Measurements from ENCODE around the gene ACAD11.

Gene ACAD11

DNA sequence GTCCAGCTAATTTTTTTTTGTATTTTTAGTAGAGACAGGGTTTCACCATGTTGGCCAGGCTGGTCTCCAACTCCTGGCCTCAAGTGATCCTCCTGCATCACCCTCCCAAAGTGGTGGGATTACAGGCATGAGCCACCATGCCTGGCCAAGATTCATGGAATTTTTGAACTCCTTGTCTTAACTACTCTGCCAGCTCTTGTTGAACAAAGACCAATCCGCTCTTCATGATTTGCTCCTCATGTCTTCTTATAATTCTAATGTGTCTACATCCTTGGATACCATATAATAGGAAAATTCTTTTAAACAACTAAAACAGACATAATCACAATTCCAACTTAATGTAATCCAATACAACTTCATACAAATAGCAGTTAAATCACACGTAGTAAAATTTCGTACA, 21.8 kb upstream of the ACAD11 start:
- no peak for DNase-seq (ENCODE audit: extremely low spot score)
- ChIA-PET CTCF (interaction anchor here (0.8 to 2.9 kb wide), 3 partner anchors 9 to 31 kb away, joined by 3 to 9 read pairs (median 3); partner anchors contain the start of genes ACAD11 and UBA5), POLR2A (no interaction called here)
- TF ChIP-seq, protein P1, sequence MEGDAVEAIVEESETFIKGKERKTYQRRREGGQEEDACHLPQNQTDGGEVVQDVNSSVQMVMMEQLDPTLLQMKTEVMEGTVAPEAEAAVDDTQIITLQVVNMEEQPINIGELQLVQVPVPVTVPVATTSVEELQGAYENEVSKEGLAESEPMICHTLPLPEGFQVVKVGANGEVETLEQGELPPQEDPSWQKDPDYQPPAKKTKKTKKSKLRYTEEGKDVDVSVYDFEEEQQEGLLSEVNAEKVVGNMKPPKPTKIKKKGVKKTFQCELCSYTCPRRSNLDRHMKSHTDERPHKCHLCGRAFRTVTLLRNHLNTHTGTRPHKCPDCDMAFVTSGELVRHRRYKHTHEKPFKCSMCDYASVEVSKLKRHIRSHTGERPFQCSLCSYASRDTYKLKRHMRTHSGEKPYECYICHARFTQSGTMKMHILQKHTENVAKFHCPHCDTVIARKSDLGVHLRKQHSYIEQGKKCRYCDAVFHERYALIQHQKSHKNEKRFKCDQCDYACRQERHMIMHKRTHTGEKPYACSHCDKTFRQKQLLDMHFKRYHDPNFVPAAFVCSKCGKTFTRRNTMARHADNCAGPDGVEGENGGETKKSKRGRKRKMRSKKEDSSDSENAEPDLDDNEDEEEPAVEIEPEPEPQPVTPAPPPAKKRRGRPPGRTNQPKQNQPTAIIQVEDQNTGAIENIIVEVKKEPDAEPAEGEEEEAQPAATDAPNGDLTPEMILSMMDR (IDR thresholded peaks at IDR 0.05; ENCODE audit: control extremely low read depth, extremely low read depth, low read depth, missing control alignments) = no peak

GRCh38 chr3:132679911-132680310, 20.3 kb upstream of the ACAD11 start:
- no peak for DNase-seq (ENCODE audit: extremely low spot score)
- ChIA-PET POLR2A (no interaction called here), CTCF (interaction anchor here (1.4 kb wide), 1 partner anchor 34 kb away, joined by 5 read pairs; no protein-coding TSS in a partner anchor)
- TF ChIP-seq, protein P1 (IDR thresholded peaks at IDR 0.05; ENCODE audit: control extremely low read depth, extremely low read depth, low read depth, missing control alignments) = no peak

GRCh38 chr3:132675408-132675807, 15.8 kb upstream of the ACAD11 start:
- POLR2A ChIA-PET = no interaction called here
- CTCF ChIA-PET = interaction anchor here (1.0 to 1.5 kb wide), 2 partner anchors 8 to 39 kb away, joined by 3 read pairs; no protein-coding TSS in a partner anchor
- no peak for DNase-seq (ENCODE audit: extremely low spot score)
- TF ChIP-seq, protein P1 (IDR thresholded peaks at IDR 0.05; ENCODE audit: control extremely low read depth, extremely low read depth, low read depth, missing control alignments) = no peak

DNA sequence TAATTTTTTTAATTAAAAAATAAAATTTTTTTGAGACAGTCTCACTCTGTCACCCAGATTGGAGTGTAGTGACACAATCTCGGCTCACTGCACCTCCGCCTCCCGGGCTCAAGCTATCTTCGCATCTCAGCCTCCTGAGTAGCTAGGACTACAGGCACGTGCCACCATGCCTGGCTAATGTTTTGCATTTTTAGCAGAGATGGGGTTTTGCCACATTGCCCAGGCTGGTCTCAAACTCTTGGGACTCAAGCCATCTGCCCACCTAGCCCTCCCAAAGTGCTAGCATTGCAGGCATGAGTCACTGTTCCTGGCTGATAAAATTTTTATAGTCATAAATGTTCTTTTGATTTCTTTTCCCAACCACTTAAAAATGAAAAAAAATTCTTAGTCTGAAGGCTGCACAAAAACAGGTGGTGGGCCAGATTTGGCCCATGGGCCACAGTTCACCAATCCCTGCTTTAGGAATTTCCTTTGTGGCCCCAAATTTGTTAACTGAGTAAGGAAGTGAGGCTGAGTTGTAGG, 9.7 kb upstream of the ACAD11 start:
- DNase-seq (ENCODE audit: extremely low spot score) = no peak
- CTCF ChIA-PET = interaction anchor here (1.0 to 4.2 kb wide), 4 partner anchors 11 to 133 kb away, joined by 3 to 15 read pairs (median 6); no protein-coding TSS in a partner anchor
- TF ChIP-seq, protein P1 (IDR thresholded peaks at IDR 0.05; ENCODE audit: control extremely low read depth, extremely low read depth, low read depth, missing control alignments) = no peak

DNA sequence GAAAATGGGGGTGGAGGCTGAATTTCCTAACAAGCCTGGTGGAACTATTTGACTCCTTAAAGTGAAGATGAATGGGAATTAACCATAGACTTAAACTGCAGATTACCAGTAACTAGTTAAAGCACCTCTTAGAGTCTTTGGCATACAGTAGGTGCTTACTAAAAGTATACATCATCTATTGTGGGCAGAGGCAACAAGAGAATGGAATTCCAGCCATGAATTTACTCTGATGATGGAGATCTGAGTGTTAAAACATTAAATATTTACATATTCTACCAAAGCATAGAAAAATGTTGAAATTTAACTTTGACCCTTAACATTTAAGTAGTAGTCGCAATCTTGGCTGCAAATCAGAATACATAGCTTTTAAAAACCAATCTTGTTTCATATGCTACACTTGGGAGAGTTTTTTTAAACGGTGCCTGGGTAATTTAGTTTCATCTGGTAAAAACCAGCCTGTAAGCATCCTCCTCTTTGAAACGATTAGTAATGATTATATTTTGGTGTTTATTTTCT, 5.7 kb upstream of the ACAD11 start:
- CTCF ChIA-PET = interaction anchor here (1.1 to 3.6 kb wide), 3 partner anchors 11 to 19 kb away, joined by 3 to 11 read pairs (median 3); no protein-coding TSS in a partner anchor
- POLR2A ChIA-PET = no interaction called here
- no peak for DNase-seq (ENCODE audit: extremely low spot score)
- TF ChIP-seq, protein P1 (IDR thresholded peaks at IDR 0.05; ENCODE audit: control extremely low read depth, extremely low read depth, low read depth, missing control alignments) = no peak

More for the DNA sequence above, 9.7 kb upstream of the ACAD11 start:
- POLR2A ChIA-PET = no interaction called here

DNA sequence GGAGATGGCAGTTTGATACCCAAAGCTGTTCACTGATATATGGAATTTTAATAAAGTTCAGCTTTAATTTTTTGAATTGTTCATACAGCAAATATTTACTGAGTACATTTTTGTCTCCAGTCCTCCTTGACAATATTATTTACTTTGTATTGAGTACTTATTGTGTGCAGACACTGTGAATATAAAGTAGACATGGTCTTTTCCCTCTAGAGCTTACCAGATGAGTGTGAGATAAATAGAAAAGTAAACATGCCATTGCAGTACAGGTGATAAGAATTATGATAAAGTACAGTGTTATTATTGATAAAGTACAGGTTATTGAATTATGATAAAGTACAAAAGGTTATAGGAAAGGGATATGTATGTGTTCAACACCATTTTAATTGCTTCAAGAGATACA, 2.6 kb upstream of the ACAD11 start:
- TF ChIP-seq, protein P1 (IDR thresholded peaks at IDR 0.05; ENCODE audit: control extremely low read depth, extremely low read depth, low read depth, missing control alignments) = no peak
- no peak for DNase-seq (ENCODE audit: extremely low spot score)
- ChIA-PET POLR2A (no interaction called here), CTCF (interaction anchor here (1.0 to 1.7 kb wide), 2 partner anchors 19 to 39 kb away, joined by 3 to 7 read pairs; no protein-coding TSS in a partner anchor)

Data from GM10248 (cell line).